ENCODE data around the gene SCUBE1. TPM values are rescaled to one million over a fixed set of nuclear protein-coding genes. Genes with fewer than 3 reads are reported as not detected.

The SCUBE1 gene
- total RNA-seq, 2 experiments from 2014 or later, result 0.03 TPM; not detected in 1

GRCh38 chr22:43181321-43182076 is 161.7 kb downstream of the SCUBE1 start:
- ChIA-PET CTCF (no interaction called here), POLR2A (no interaction called here)
- ATAC-seq, result no peak

GRCh38 chr22:43180670-43181069 is 162.5 kb downstream of the SCUBE1 start:
- ATAC-seq, result no peak
- Mint-ChIP-seq H3K27me3 (ENCODE audit: low read depth) (no peaks in the 10 kb centered on the region), H3K36me3 (ENCODE audit: low read depth) (peaks cover 33% of the 10 kb centered on the region), H3K9me3 (ENCODE audit: insufficient read depth) (no peaks in the 10 kb centered on the region), H3K4me3 (no peak overlapping the region), H3K27ac (no peak overlapping the region), H3K4me1 (ENCODE audit: low read depth) (peaks cover 25% of the 10 kb centered on the region)
- DNase-seq, result no peak
- CTCF ChIA-PET, result no interaction called here
- POLR2A ChIA-PET, result no interaction called here

More at GRCh38 chr22:43181321-43182076, 161.7 kb downstream of the SCUBE1 start:
- H3K9me3 Mint-ChIP-seq (ENCODE audit: insufficient read depth), result no peaks in the 10 kb centered on the region
- no peaks in the 10 kb centered on the region for H3K27me3 Mint-ChIP-seq (ENCODE audit: low read depth)
- H3K27ac Mint-ChIP-seq, result no peak overlapping the region
- H3K4me1 Mint-ChIP-seq (ENCODE audit: low read depth), result peaks cover 23% of the 10 kb centered on the region
- H3K36me3 Mint-ChIP-seq (ENCODE audit: low read depth), result peaks cover 30% of the 10 kb centered on the region
- no peak for DNase-seq
- no peak overlapping the region for H3K4me3 Mint-ChIP-seq

- Mint-ChIP-seq H3K27ac (no peak overlapping the region), H3K4me3 (no peak overlapping the region), H3K4me1 (ENCODE audit: low read depth) (peaks cover 19% of the 10 kb centered on the region), H3K36me3 (ENCODE audit: low read depth) (peaks cover 33% of the 10 kb centered on the region), H3K9me3 (ENCODE audit: insufficient read depth) (no peaks in the 10 kb centered on the region), H3K27me3 (ENCODE audit: low read depth) (no peaks in the 10 kb centered on the region)
- ChIA-PET CTCF (no interaction called here), POLR2A (no interaction called here)
- ATAC-seq, result no peak
- no peak for DNase-seq
Observed at GRCh38 chr22:43179911-43180195, 163.3 kb downstream of the SCUBE1 start.

- DNase-seq (no peak), ATAC-seq (no peak)
- Mint-ChIP-seq H3K4me3 (no peak overlapping the region), H3K36me3 (ENCODE audit: low read depth) (peaks cover 29% of the 10 kb centered on the region), H3K4me1 (ENCODE audit: low read depth) (peaks cover 14% of the 10 kb centered on the region), H3K9me3 (ENCODE audit: insufficient read depth) (no peaks in the 10 kb centered on the region), H3K27me3 (ENCODE audit: low read depth) (no peaks in the 10 kb centered on the region), H3K27ac (no peak overlapping the region)
- ChIA-PET POLR2A (interaction anchor here (0.6 kb wide), 1 partner anchor 32 kb away, joined by 3 read pairs; no protein-coding TSS in a partner anchor), CTCF (no interaction called here)
Observed at GRCh38 chr22:43179146-43179910, 163.8 kb downstream of the SCUBE1 start.

GRCh38 chr22:43177479-43177878 is 165.7 kb downstream of the SCUBE1 start:
- Mint-ChIP-seq H3K4me3 (no peak overlapping the region), H3K4me1 (ENCODE audit: low read depth) (peaks cover 5% of the 10 kb centered on the region), H3K27me3 (ENCODE audit: low read depth) (no peaks in the 10 kb centered on the region), H3K27ac (no peak overlapping the region), H3K36me3 (ENCODE audit: low read depth) (peaks cover 35% of the 10 kb centered on the region), H3K9me3 (ENCODE audit: insufficient read depth) (no peaks in the 10 kb centered on the region)
- ChIA-PET POLR2A (no interaction called here), CTCF (no interaction called here)
- no peak for ATAC-seq
- DNase-seq, result no peak

GRCh38 chr22:43176090-43176489 is 167.1 kb downstream of the SCUBE1 start:
- no peaks in the 10 kb centered on the region for H3K9me3 Mint-ChIP-seq (ENCODE audit: insufficient read depth)
- peaks cover 37% of the 10 kb centered on the region for H3K36me3 Mint-ChIP-seq (ENCODE audit: low read depth)
- CTCF ChIA-PET, result no interaction called here
- no peak overlapping the region for H3K27ac Mint-ChIP-seq
- POLR2A ChIA-PET, result no interaction called here
- no peaks in the 10 kb centered on the region for H3K27me3 Mint-ChIP-seq (ENCODE audit: low read depth)
- DNase-seq (no peak), ATAC-seq (no peak)
- H3K4me3 Mint-ChIP-seq, result no peak overlapping the region
- peaks cover 8% of the 10 kb centered on the region for H3K4me1 Mint-ChIP-seq (ENCODE audit: low read depth)

- Mint-ChIP-seq H3K27ac (no peak overlapping the region), H3K4me3 (no peak overlapping the region), H3K4me1 (ENCODE audit: low read depth) (peaks cover 15% of the 10 kb centered on the region), H3K36me3 (ENCODE audit: low read depth) (peaks cover 38% of the 10 kb centered on the region), H3K9me3 (ENCODE audit: insufficient read depth) (no peaks in the 10 kb centered on the region), H3K27me3 (ENCODE audit: low read depth) (no peaks in the 10 kb centered on the region)
- DNase-seq, result no peak
- ChIA-PET CTCF (no interaction called here), POLR2A (no interaction called here)
- ATAC-seq, result no peak
Observed at GRCh38 chr22:43174941-43175531, 168.1 kb downstream of the SCUBE1 start.

GRCh38 chr22:43173976-43174720 is 169.0 kb downstream of the SCUBE1 start:
- ChIA-PET CTCF (no interaction called here), POLR2A (no interaction called here)
- H3K36me3 Mint-ChIP-seq (ENCODE audit: low read depth), result peaks cover 33% of the 10 kb centered on the region
- no peak for DNase-seq
- H3K27me3 Mint-ChIP-seq (ENCODE audit: low read depth), result no peaks in the 10 kb centered on the region
- H3K4me1 Mint-ChIP-seq (ENCODE audit: low read depth), result peaks cover 15% of the 10 kb centered on the region
- H3K9me3 Mint-ChIP-seq (ENCODE audit: insufficient read depth), result no peaks in the 10 kb centered on the region
- no peak overlapping the region for H3K4me3 Mint-ChIP-seq
- no peak overlapping the region for H3K27ac Mint-ChIP-seq
- no peak for ATAC-seq

- H3K27ac Mint-ChIP-seq, result no peak overlapping the region
- no peak for DNase-seq
- ChIA-PET POLR2A (no interaction called here), CTCF (no interaction called here)
- H3K4me3 Mint-ChIP-seq, result no peak overlapping the region
- no peaks in the 10 kb centered on the region for H3K9me3 Mint-ChIP-seq (ENCODE audit: insufficient read depth)
- no peaks in the 10 kb centered on the region for H3K27me3 Mint-ChIP-seq (ENCODE audit: low read depth)
- ATAC-seq, result no peak
- peaks cover 18% of the 10 kb centered on the region for H3K4me1 Mint-ChIP-seq (ENCODE audit: low read depth)
- H3K36me3 Mint-ChIP-seq (ENCODE audit: low read depth), result peaks cover 30% of the 10 kb centered on the region
Observed at GRCh38 chr22:43173566-43173965, 169.6 kb downstream of the SCUBE1 start.

GRCh38 chr22:43172191-43172590 is 171.0 kb downstream of the SCUBE1 start:
- POLR2A ChIA-PET, result no interaction called here

GRCh38 chr22:43171607-43172006 is 171.6 kb downstream of the SCUBE1 start:
- H3K4me3 Mint-ChIP-seq, result no peak overlapping the region
- H3K27me3 Mint-ChIP-seq (ENCODE audit: low read depth), result no peaks in the 10 kb centered on the region
- no peak for DNase-seq
- ChIA-PET POLR2A (no interaction called here), CTCF (no interaction called here)
- peaks cover 18% of the 10 kb centered on the region for H3K4me1 Mint-ChIP-seq (ENCODE audit: low read depth)
- no peaks in the 10 kb centered on the region for H3K9me3 Mint-ChIP-seq (ENCODE audit: insufficient read depth)
- no peak overlapping the region for H3K27ac Mint-ChIP-seq
- peaks cover 27% of the 10 kb centered on the region for H3K36me3 Mint-ChIP-seq (ENCODE audit: low read depth)
- ATAC-seq, result no peak

More at GRCh38 chr22:43172191-43172590, 171.0 kb downstream of the SCUBE1 start:
- Mint-ChIP-seq H3K27me3 (ENCODE audit: low read depth) (no peaks in the 10 kb centered on the region), H3K4me3 (no peak overlapping the region), H3K4me1 (ENCODE audit: low read depth) (peaks cover 18% of the 10 kb centered on the region), H3K36me3 (ENCODE audit: low read depth) (peaks cover 27% of the 10 kb centered on the region), H3K9me3 (ENCODE audit: insufficient read depth) (no peaks in the 10 kb centered on the region), H3K27ac (no peak overlapping the region)
- no peak for DNase-seq
- CTCF ChIA-PET, result no interaction called here
- ATAC-seq, result no peak

- no peaks in the 10 kb centered on the region for H3K27me3 Mint-ChIP-seq (ENCODE audit: low read depth)
- H3K36me3 Mint-ChIP-seq (ENCODE audit: low read depth), result peaks cover 25% of the 10 kb centered on the region
- H3K4me3 Mint-ChIP-seq, result no peak overlapping the region
- CTCF ChIA-PET, result no interaction called here
- ATAC-seq, result no peak
- POLR2A ChIA-PET, result no interaction called here
- no peaks in the 10 kb centered on the region for H3K9me3 Mint-ChIP-seq (ENCODE audit: insufficient read depth)
- peak overlapping the region; percentile 72 for H3K27ac Mint-ChIP-seq
- H3K4me1 Mint-ChIP-seq (ENCODE audit: low read depth), result peaks cover 16% of the 10 kb centered on the region
- no peak for DNase-seq
Observed at GRCh38 chr22:43171019-43171491, 172.1 kb downstream of the SCUBE1 start.
